Measurements from ENCODE around the gene DLX3. TPM values are rescaled to one million over a fixed set of nuclear protein-coding genes. Genes with fewer than 3 reads are reported as not detected.

The DLX3 gene
- total and polyA plus RNA-seq, 2 donors (not counting 1 experiment from before 2014, with no cell fraction given), result not detected

- no peak overlapping the region for H3K9ac ChIP-seq (ENCODE audit: insufficient read depth, low read length)
- no peaks in the 10 kb centered on the region for H3K36me3 ChIP-seq (ENCODE audit: control insufficient read depth, insufficient read depth, low read length)
- no peak overlapping the region for H2AFZ ChIP-seq (ENCODE audit: low read length)
- H3K9me3 ChIP-seq (ENCODE audit: control insufficient read depth, insufficient read depth, low read depth, low read length), result no peaks in the 10 kb centered on the region
- no peak overlapping the region for H3K4me3 ChIP-seq (replicated peaks in 1 of 4; ENCODE audit: control extremely low read depth in 1 of 4, insufficient read depth in 1 of 4, low read depth in 3 of 4, low read length in 4 of 4)
- no peak for DNase-seq (ENCODE audit: low read depth in 2 of 2)
- no peaks in the 10 kb centered on the region for H4K20me1 ChIP-seq (ENCODE audit: control insufficient read depth, extremely low read depth, insufficient read depth, low read length)
- no peak overlapping the region for H3K27ac ChIP-seq (ENCODE audit: insufficient read depth, low read length)
- H3K27me3 ChIP-seq (ENCODE audit: control insufficient read depth, insufficient read depth, low read length), result peaks cover 55% of the 10 kb centered on the region
- no peaks in the 10 kb centered on the region for H3K4me1 ChIP-seq (ENCODE audit: control insufficient read depth, extremely low read depth, insufficient read depth, low read length)
- no peak for TF ChIP-seq EZH2 (IDR thresholded peaks at IDR 0.05; ENCODE audit: low read length, missing control alignments)
- TF ChIP-seq CTCF (conservative IDR thresholded peaks at IDR 0.05 in 1 of 2, IDR thresholded peaks at IDR 0.05 in 1 of 2; ENCODE audit: low read depth in 1 of 2, low read length in 2 of 2), result no peak
- no peaks in the 10 kb centered on the region for H3K79me2 ChIP-seq (ENCODE audit: control insufficient read depth, insufficient read depth, low read length)
- no peak overlapping the region for H3K4me2 ChIP-seq (ENCODE audit: extremely low read depth, insufficient read depth, low read length)
Observed at GRCh38 chr17:49962599-49963308, 32.3 kb downstream of the DLX3 start.

GRCh38 chr17:49959183-49959935 lies 35.7 kb downstream of the DLX3 start:
- Histone ChIP-seq H3K4me1 (ENCODE audit: control insufficient read depth, extremely low read depth, insufficient read depth, low read length) (no peaks in the 10 kb centered on the region), H3K4me3 (replicated peaks in 1 of 4; ENCODE audit: control extremely low read depth in 1 of 4, insufficient read depth in 1 of 4, low read depth in 3 of 4, low read length in 4 of 4) (no peak overlapping the region), H2AFZ (ENCODE audit: low read length) (no peak overlapping the region), H3K27me3 (ENCODE audit: control insufficient read depth, insufficient read depth, low read length) (peaks cover 30% of the 10 kb centered on the region), H3K27ac (ENCODE audit: insufficient read depth, low read length) (no peak overlapping the region), H3K36me3 (ENCODE audit: control insufficient read depth, insufficient read depth, low read length) (no peaks in the 10 kb centered on the region), H3K9ac (ENCODE audit: insufficient read depth, low read length) (no peak overlapping the region), H3K4me2 (ENCODE audit: extremely low read depth, insufficient read depth, low read length) (no peak overlapping the region), H3K79me2 (ENCODE audit: control insufficient read depth, insufficient read depth, low read length) (no peaks in the 10 kb centered on the region), H3K9me3 (ENCODE audit: control insufficient read depth, insufficient read depth, low read depth, low read length) (no peaks in the 10 kb centered on the region), H4K20me1 (ENCODE audit: control insufficient read depth, extremely low read depth, insufficient read depth, low read length) (no peaks in the 10 kb centered on the region)
- DNase-seq (ENCODE audit: low read depth in 2 of 2), result peak in 1 of 2 donors; percentile 42
- TF ChIP-seq EZH2 (IDR thresholded peaks at IDR 0.05; ENCODE audit: low read length, missing control alignments), result no peak
- no peak for TF ChIP-seq CTCF (conservative IDR thresholded peaks at IDR 0.05 in 1 of 2, IDR thresholded peaks at IDR 0.05 in 1 of 2; ENCODE audit: low read depth in 1 of 2, low read length in 2 of 2)

GRCh38 chr17:49958723-49959122 lies 36.3 kb downstream of the DLX3 start:
- H3K4me2 ChIP-seq (ENCODE audit: extremely low read depth, insufficient read depth, low read length), result no peak overlapping the region
- no peaks in the 10 kb centered on the region for H3K79me2 ChIP-seq (ENCODE audit: control insufficient read depth, insufficient read depth, low read length)
- DNase-seq (ENCODE audit: low read depth in 2 of 2), result no peak
- no peak overlapping the region for H3K9ac ChIP-seq (ENCODE audit: insufficient read depth, low read length)
- no peak overlapping the region for H2AFZ ChIP-seq (ENCODE audit: low read length)
- H3K4me1 ChIP-seq (ENCODE audit: control insufficient read depth, extremely low read depth, insufficient read depth, low read length), result no peaks in the 10 kb centered on the region
- no peak for TF ChIP-seq CTCF (conservative IDR thresholded peaks at IDR 0.05 in 1 of 2, IDR thresholded peaks at IDR 0.05 in 1 of 2; ENCODE audit: low read depth in 1 of 2, low read length in 2 of 2)
- TF ChIP-seq EZH2 (IDR thresholded peaks at IDR 0.05; ENCODE audit: low read length, missing control alignments), result no peak
- no peak overlapping the region for H3K27ac ChIP-seq (ENCODE audit: insufficient read depth, low read length)
- no peak overlapping the region for H3K4me3 ChIP-seq (replicated peaks in 1 of 4; ENCODE audit: control extremely low read depth in 1 of 4, insufficient read depth in 1 of 4, low read depth in 3 of 4, low read length in 4 of 4)
- H3K27me3 ChIP-seq (ENCODE audit: control insufficient read depth, insufficient read depth, low read length), result peaks cover 24% of the 10 kb centered on the region
- H3K36me3 ChIP-seq (ENCODE audit: control insufficient read depth, insufficient read depth, low read length), result no peaks in the 10 kb centered on the region
- H3K9me3 ChIP-seq (ENCODE audit: control insufficient read depth, insufficient read depth, low read depth, low read length), result no peaks in the 10 kb centered on the region
- no peaks in the 10 kb centered on the region for H4K20me1 ChIP-seq (ENCODE audit: control insufficient read depth, extremely low read depth, insufficient read depth, low read length)

All from fibroblast of lung (primary cell).